Sciatic nerve (tissue), 2 donors: ENCODE results near the gene ACAP3. TPM values are rescaled to one million over a fixed set of nuclear protein-coding genes. Genes with fewer than 3 reads are reported as not detected.
A peak's percentile ranks its signal among the peaks of the same experiment; 100 is the strongest.

Source experiments
- ATAC-seq: fragments of 200-7000 bp; cut with Tn5 transposase; one replicate; pipeline ENCODE4 v1.9.1; 2020; ENCODE audit warnings: mild to moderate bottlenecking, moderate library complexity
- DNase-seq: peaks from one replicate; pipeline ENCODE4 v3.0.0-alpha.2; 2020; ENCODE audit warnings: low spot score
- intact Hi-C: fragments of 100-400 bp; cut with DNase I; formaldehyde crosslinking; loops from one replicate; pipeline ENCODE4 v1.14.2; 2022
- total RNA-seq: library from RNA; stranded (reverse); fragmentation: NEBNext Ultra II Directional; extraction: Animal tissue kit (Norgen Biotek cat#: 25700); gene quantifications from one replicate; pipeline ENCODE4 v1.2.1, GENCODE V29; 2021
- donor health status: DM: no; HTN: no; CAD: no.
- donor health status: DM: no; HTN: no; CAD: no.

The ACAP3 gene
- total RNA-seq, 1 donor from 2014 or later: 74.7 TPM

DNA sequence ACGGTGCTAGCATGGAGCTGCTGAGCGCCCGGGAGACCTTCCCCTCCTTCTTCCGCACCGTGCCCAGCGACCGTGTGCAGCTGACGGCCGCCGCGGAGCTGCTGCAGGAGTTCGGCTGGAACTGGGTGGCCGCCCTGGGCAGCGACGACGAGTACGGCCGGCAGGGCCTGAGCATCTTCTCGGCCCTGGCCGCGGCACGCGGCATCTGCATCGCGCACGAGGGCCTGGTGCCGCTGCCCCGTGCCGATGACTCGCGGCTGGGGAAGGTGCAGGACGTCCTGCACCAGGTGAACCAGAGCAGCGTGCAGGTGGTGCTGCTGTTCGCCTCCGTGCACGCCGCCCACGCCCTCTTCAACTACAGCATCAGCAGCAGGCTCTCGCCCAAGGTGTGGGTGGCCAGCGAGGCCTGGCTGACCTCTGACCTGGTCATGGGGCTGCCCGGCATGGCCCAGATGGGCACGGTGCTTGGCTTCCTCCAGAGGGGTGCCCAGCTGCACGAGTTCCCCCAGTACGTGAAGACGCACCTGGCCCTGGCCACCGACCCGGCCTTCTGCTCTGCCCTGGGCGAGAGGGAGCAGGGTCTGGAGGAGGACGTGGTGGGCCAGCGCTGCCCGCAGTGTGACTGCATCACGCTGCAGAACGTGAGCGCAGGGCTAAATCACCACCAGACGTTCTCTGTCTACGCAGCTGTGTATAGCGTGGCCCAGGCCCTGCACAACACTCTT is 24.5 kb upstream of the ACAP3 start:
- ATAC-seq (no peak), DNase-seq (no peak)
- intact Hi-C loops: no loop called here

DNA sequence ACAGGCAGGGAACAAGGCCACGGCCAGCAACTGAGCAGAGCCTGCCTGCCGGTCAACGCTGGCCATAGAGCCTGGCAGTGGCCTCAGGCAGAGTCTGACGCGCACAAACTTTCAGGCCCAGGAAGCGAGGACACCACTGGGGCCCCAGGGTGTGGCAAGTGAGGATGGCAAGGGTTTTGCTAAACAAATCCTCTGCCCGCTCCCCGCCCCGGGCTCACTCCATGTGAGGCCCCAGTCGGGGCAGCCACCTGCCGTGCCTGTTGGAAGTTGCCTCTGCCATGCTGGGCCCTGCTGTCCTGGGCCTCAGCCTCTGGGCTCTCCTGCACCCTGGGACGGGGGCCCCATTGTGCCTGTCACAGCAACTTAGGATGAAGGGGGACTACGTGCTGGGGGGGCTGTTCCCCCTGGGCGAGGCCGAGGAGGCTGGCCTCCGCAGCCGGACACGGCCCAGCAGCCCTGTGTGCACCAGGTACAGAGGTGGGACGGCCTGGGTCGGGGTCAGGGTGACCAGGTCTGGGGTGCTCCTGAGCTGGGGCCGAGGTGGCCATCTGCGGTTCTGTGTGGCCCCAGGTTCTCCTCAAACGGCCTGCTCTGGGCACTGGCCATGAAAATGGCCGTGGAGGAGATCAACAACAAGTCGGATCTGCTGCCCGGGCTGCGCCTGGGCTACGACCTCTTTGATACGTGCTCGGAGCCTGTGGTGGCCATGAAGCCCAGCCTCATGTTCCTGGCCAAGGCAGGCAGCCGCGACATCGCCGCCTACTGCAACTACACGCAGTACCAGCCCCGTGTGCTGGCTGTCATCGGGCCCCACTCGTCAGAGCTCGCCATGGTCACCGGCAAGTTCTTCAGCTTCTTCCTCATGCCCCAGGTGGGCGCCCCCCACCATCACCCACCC is 23.6 kb upstream of the ACAP3 start, which contains the start of gene TAS1R3:
TSS of gene TAS1R3 (plus strand) at position 213 of the 898 bp plus-strand sequence. CDS start at position 279, 66 bp downstream.
- DNase-seq (no peak), ATAC-seq (no peak)
- intact Hi-C loops: no loop called here

DNA sequence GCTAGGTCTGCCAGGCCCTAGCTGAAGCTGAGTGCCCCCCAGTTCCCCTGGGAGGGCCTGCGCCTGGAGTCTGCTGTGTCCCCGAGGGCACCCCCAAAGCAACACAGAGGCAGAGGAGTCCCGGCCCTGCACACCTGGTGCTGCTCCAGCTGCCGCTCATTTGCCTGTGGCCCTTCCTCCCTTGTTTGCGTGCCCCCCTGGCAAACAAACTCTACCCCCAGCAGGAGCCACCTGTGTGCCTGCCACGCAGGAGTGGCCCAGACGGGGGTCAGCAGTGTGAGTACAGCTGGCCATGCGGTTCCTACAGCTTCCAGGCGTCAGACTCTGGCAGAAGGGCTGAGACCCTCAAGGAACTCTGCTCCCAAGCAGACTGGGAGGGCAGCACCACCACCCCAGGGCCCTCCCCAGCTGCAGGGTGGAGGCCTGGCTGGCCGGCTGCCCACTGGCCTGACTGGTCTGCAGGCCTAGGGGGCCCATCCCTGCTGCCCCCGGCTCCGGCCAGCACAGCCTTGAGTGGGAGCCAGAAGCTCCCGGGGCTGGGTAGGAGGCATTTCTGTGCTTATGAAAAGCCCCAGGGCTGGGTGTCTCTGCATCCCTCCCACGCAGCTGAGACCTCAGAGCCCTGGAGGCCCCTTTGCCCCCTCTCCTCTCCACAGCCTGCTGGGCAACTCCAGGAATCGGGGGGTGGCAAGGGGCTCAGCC is 22.8 kb upstream of the ACAP3 start:
- intact Hi-C loops: no loop called here
- ATAC-seq (no peak), DNase-seq (no peak)

DNA sequence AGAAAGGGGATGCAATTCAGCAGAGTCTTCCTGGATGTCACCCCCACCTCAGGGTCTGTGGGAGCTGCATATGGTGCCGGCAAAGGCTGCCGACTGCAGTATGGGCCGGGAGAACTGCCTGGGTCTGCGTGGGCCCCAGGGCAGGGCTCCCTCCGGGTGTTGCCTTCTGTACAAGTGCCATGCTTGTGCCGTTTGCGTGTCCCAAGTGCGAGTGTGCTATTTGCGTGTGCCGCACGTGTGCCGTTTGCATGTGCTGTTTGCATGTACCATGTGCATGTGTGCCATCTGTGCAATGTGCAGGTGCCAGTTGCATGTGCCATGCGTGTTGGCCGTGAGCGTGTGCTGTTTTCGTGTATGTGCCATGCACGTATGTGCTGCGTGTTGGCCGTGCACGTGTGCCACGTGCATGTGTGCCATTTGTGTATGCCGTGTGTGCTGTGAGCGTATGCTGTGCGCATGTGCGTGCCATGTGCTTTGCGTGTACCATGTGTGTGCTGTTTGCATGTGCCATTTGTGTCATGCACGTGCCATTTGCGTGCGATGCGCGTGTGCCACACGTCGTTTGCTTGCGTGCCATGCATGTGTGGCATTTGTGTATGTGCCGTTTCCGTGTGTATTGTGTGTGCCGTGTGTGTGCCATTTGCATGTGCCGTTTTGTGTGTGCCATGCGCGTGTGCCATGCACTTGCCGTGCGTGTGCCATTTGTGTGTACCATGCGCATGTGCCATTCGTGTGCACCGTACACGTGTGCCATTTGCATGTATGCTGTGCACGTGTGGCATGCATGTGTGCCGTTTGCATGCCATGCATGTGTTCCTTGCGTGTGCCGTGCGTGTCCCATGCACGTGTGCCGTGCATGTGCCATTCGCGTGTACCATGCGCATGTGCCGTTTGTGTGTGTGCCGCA is 21.8 kb upstream of the ACAP3 start:
- DNase-seq (no peak), ATAC-seq (no peak)
- intact Hi-C loops: no loop called here

DNA sequence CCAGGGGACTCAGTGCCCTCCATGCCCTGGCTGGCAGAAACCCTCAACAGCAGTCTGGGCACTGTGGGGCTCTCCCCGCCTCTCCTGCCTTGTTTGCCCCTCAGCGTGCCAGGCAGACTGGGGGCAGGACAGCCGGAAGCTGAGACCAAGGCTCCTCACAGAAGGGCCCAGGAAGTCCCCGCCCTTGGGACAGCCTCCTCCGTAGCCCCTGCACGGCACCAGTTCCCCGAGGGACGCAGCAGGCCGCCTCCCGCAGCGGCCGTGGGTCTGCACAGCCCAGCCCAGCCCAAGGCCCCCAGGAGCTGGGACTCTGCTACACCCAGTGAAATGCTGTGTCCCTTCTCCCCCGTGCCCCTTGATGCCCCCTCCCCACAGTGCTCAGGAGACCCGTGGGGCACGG is 20.5 kb upstream of the ACAP3 start:
- intact Hi-C loops: no loop called here
- DNase-seq: no peak
- no peak for ATAC-seq

DNA sequence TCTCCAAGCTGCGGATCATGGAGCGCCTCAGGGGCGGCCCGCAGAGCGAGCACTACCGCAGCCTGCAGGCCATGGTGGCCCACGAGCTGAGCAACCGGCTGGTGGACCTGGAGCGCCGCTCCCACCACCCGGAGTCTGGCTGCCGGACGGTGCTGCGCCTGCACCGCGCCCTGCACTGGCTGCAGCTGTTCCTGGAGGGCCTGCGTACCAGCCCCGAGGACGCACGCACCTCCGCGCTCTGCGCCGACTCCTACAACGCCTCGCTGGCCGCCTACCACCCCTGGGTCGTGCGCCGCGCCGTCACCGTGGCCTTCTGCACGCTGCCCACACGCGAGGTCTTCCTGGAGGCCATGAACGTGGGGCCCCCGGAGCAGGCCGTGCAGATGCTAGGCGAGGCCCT is 19.6 kb upstream of the ACAP3 start:
- no peak for DNase-seq
- intact Hi-C loops: no loop called here
- ATAC-seq: no peak

DNA sequence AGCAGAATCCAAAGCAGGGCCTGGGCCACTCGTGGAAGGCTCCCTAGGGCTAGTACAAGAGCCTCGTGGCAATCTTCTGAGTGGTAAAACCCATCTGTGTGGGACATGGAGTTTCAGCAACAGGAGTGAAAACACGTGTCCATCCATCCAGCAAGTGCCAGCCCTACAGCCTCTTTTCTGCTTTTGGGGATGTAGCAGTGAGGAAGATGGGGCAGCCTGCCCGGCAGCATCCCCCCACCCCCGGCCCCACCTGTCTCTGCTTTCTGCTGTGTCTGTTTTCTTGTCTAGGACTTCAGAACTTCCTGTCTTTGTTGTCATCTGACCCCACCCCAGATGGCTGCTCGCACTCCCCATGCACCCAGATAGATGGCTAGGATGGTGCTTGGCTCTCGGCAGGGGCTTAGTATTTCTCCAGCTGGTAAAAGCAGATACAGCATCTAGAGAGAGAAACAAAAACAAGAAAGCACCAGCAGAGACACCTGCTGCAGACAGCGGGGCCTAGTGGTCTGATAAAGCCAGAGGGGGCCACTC is 18.4 kb upstream of the ACAP3 start:
- no peak for DNase-seq
- no peak for ATAC-seq
- intact Hi-C loops: no loop called here

DNA sequence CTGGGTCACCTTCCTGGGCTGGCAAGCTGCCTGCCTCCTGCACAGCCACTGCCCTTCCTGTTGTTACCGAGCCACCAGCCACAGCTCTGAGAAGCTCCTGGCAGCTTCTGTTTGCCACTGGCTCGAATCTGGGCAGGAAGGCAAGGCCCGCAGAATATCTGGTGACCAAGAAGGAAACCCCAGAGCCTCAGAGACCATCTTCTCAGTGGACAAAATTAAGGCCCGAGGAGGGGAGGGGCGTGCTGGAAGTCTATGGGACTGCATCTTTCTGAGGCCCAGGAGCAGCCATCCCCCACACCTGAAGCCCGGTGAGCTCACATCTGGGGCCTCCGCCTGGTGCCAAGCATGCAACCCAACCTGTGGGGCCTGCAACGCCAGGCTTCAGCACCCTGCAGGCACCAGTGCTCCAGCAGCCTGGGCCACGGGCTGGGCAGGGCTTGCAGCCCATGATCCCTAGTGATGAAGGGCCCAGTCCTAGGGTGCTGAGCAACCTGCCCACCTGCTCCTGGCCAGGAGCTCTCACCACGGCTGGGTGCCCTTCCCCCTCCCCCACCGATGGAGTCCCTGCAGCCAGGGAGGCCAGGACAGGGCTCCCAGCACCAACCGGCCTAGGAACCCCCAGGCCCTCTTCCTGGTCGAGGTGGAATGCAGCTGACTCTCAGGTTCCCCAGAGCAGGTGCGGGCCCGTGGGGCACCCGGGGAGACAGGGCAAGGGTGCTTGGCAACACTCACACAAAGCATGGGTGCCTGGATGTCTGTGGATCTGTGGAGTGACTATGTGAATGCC is 17.8 kb upstream of the ACAP3 start:
- DNase-seq (no peak), ATAC-seq (no peak)
- intact Hi-C loops: no loop called here

DNA sequence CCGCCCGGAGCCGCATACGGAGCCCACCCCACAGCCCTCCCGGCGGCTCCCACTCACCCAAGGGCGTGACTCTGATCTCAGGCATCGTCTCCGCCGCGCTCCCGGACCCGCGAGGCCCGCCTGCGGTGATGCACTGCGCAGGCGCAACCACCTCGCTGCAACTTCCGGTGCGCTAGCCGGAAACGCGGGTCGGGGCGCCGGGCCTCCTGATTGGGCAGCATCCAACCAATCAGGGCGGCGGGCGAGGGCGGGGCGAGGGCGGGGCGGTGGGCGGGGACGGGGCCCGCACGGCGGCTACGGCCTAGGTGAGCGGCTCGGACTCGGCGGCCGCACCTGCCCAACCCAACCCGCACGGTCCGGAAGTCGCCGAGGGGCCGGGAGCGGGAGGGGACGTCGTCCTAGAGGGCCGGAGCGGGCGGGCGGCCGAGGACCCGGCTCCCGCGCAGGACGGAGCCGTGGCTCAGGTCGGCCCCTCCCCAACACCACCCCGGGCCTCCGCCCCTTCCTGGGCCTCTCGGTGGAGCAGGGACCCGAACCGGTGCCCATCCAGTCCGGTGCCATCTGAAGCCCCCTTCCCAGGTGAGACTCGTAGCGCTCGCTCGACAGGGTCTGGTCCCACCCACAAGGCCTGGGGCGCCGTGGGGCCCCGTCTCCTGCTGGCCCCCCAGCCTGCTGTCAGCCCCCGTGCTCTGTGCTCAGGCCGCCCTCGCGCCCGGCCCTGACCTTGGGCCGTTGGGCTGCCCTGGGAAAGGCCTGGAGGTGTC is 17.0 kb upstream of the ACAP3 start, which contains the start of the genes CPTP and INTS11:
TSS of gene CPTP (plus strand) at position 279 of the 764 bp plus-strand sequence. CDS start 2,109 bp downstream, outside the sequence.
TSS of gene INTS11 (minus strand) at position 137 of the 764 bp plus-strand sequence. CDS start at position 85, 52 bp downstream.
- ATAC-seq (peak; percentile 92), DNase-seq (peak; percentile 98)
- intact Hi-C loops: no loop called here

DNA sequence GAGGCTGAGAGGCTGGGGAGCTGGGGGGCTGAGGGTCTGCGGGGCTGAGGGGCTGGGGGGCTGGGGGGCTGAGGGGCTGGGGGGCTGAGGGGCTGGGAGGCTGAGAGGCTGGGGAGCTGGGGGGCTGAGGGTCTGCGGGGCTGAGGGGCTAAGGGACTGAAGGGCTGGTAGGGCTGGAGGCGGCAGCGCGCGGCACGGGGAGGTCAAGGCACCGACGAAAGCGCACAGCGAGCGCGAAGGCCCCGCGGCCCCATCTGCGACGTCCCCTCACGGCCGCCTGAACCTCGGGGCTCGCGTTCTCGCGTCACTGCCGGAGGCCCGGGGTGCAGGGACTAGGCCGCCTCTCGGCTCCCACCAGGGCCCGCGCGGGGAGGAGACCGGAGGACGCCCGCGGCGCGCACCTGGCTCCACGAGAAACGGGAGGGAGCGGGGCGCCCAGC is 16.4 kb upstream of the ACAP3 start:
- intact Hi-C loops: no loop called here
- ATAC-seq (no peak), DNase-seq (no peak)

DNA sequence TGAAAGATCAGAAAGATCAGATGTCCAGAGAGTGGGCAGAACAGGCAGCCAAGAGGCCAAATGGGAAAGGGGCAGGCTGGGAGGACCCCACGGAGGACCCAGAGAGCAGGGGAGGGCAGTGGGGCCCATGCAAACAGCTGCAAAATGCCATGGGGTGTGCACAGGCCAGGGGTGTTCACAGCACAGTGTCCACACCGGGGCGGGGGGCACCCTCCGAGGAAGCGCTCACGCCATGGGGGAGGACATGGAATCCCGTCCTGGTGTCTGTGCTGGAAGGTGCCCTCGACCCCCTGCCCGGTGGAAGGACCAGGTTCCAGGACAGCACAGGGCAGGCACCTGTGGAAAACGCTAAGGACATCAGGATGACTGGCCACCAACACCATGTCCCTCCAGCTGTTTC is 15.2 kb upstream of the ACAP3 start:
- DNase-seq: no peak
- intact Hi-C loops: no loop called here
- ATAC-seq: no peak

DNA sequence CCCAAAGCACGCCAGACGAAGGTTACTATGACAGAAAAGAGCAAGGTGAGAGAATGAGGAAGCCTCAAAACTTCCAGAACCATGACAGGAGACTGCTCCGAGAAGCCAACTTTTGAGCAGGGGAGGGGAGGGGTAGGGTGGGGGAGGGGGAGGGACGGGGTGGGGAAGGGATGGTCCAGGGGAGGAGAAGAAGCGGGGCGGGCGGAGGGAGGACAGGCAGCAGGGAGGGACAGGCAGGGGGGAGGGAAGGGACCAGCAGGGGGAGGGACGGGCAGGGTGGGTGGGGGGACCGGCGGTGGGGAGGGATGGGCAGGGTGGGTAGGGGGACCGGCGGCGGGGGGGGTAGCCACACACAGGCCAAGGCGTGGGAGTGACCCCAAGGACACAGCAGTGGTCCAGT is 14.7 kb upstream of the ACAP3 start:
- ATAC-seq (no peak), DNase-seq (no peak)
- intact Hi-C loops: no loop called here

DNA sequence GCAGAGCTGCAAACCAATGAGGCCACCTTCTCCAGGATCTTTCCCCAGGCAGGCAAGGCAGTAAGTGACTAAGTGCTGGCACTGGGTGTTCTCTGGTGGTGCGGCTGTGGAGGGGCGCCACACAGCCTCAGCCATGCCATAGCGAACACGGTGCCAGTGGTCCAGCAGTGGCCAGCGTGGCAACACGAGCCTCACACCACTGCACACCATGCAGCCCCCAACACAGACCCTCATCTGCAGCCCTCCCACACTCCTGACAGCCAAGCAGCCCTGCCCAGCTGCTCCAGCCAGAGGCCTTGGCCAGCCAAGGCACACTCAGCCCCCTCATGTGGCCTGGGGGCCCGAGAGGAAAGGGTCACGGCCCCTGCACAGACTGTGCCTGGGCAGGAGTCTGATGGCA is 13.7 kb upstream of the ACAP3 start:
- DNase-seq (no peak), ATAC-seq (no peak)
- intact Hi-C loops: no loop called here

DNA sequence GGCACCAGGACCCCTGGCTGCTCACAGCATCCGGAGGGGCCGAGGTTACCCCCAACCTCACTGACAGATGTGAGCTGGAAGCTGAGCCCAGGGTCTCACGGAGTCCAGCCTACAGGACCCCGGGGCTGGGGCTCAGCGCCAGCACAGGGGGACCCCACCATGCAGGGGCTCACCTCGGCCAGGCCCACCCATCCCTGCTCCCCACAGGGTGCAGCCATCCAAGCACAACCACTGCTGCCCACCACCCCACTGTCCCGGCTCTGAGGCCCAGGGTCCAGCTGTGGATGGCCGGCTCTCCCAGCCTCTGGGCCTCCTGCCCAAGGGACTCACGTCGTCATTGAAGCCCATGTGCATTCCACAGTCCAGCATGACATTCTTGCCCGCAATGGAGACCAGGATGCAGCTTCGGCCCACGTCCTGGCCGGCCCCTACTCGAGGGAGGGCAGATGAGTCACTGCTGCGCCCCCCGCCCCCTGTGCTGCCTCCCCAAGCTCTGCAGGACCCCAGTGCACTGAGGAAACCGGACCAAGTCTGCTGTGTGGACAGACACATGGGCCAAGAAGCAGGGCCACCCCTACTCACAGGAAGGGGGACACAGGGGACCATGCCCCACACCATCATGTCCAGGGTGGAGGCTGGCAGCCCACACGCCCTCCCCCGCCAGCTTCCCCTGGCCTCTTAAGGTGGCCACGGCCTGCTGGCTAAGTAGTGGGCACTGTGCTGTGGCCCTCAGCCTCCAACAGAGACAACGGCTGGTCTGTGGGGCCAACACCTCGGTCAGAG is 13.1 kb upstream of the ACAP3 start:
- intact Hi-C loops: no loop called here
- ATAC-seq (no peak), DNase-seq (no peak)

DNA sequence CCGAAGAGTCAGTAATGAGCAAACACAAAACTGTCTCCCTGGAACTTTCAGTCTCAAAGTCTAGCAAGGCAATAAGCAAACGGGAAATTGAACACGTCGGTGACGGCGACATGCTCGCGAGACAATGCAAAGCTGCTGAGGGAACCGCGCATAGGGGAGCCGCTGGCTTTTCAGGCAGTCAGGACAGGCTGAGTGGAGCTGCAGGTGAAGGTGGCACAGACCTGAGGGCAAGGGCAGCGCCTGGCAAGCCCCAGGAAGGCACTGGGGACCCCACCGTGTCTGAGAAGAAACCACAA is 11.9 kb upstream of the ACAP3 start:
- no peak for ATAC-seq
- DNase-seq: no peak
- intact Hi-C loops: no loop called here
